ENCODE measurements around the gene MUC20. TPM values are rescaled to one million over a fixed set of nuclear protein-coding genes. Genes with fewer than 3 reads are reported as not detected.

MUC20 gene
- total RNA-seq, 1 donor from 2014 or later = 23.8 TPM

GRCh38 chr3:195761567-195762248 lies 40.9 kb downstream of the MUC20 start:
- intact Hi-C loops (cut with DNase I) = no loop called here
- no peaks in the 10 kb centered on the region for H3K27me3 ChIP-seq
- TF ChIP-seq CTCF (IDR thresholded peaks at IDR 0.05) = no peak
- no peak for TF ChIP-seq POLR2A (IDR thresholded peaks at IDR 0.05)
- no peak for TF ChIP-seq POLR2AphosphoS5 (IDR thresholded peaks at IDR 0.05; ENCODE audit: insufficient read depth in 1 of 2, low read depth in 1 of 2)
- H3K4me1 ChIP-seq = peaks cover 5% of the 10 kb centered on the region
- H3K9me3 ChIP-seq = no peaks in the 10 kb centered on the region
- no peaks in the 10 kb centered on the region for H3K36me3 ChIP-seq
- no peak overlapping the region for H3K27ac ChIP-seq
- no peak overlapping the region for H3K4me3 ChIP-seq
- no peak for DNase-seq (ENCODE audit: extremely low spot score in 2 of 2)

GRCh38 chr3:195762249-195762585 lies 41.4 kb downstream of the MUC20 start:
- DNase-seq (ENCODE audit: extremely low spot score in 2 of 2) = no peak
- intact Hi-C loops (cut with DNase I) = no loop called here
- Histone ChIP-seq H3K36me3 (no peaks in the 10 kb centered on the region), H3K27me3 (no peaks in the 10 kb centered on the region), H3K27ac (no peak overlapping the region), H3K9me3 (no peaks in the 10 kb centered on the region), H3K4me3 (no peak overlapping the region), H3K4me1 (peaks cover 5% of the 10 kb centered on the region)
- TF ChIP-seq POLR2AphosphoS5 (IDR thresholded peaks at IDR 0.05; ENCODE audit: insufficient read depth in 1 of 2, low read depth in 1 of 2) (no peak), POLR2A (IDR thresholded peaks at IDR 0.05) (no peak), CTCF (IDR thresholded peaks at IDR 0.05) (no peak)

- no peaks in the 10 kb centered on the region for H3K9me3 ChIP-seq
- H3K4me1 ChIP-seq = peaks cover 5% of the 10 kb centered on the region
- no peaks in the 10 kb centered on the region for H3K27me3 ChIP-seq
- no peak overlapping the region for H3K4me3 ChIP-seq
- no peaks in the 10 kb centered on the region for H3K36me3 ChIP-seq
- H3K27ac ChIP-seq = no peak overlapping the region
- intact Hi-C loops (cut with DNase I) = no loop called here
- TF ChIP-seq POLR2A (IDR thresholded peaks at IDR 0.05) (no peak), CTCF (IDR thresholded peaks at IDR 0.05) (no peak), POLR2AphosphoS5 (IDR thresholded peaks at IDR 0.05; ENCODE audit: insufficient read depth in 1 of 2, low read depth in 1 of 2) (no peak)
- no peak for DNase-seq (ENCODE audit: extremely low spot score in 2 of 2)
Measured at GRCh38 chr3:195762611-195763010, 41.8 kb downstream of the MUC20 start.

GRCh38 chr3:195763076-195763830 lies 42.5 kb downstream of the MUC20 start:
- no peak overlapping the region for H3K27ac ChIP-seq
- H3K4me1 ChIP-seq = peaks cover 5% of the 10 kb centered on the region
- DNase-seq (ENCODE audit: extremely low spot score in 2 of 2) = no peak
- no peak overlapping the region for H3K4me3 ChIP-seq
- H3K9me3 ChIP-seq = no peaks in the 10 kb centered on the region
- no peaks in the 10 kb centered on the region for H3K36me3 ChIP-seq
- TF ChIP-seq CTCF (IDR thresholded peaks at IDR 0.05) (no peak), POLR2A (IDR thresholded peaks at IDR 0.05) (no peak), POLR2AphosphoS5 (IDR thresholded peaks at IDR 0.05; ENCODE audit: insufficient read depth in 1 of 2, low read depth in 1 of 2) (no peak)
- intact Hi-C loops (cut with DNase I) = no loop called here
- no peaks in the 10 kb centered on the region for H3K27me3 ChIP-seq

Measured in vagina (tissue), 2 donors.